Activated CD4-positive, alpha-beta memory T cell treated with anti-CD3 and anti-CD28 coated beads, Interleukin-2, amount 10 ng/mL, durations not matched to agents 7 days and 5 days (primary cell): ENCODE data around the gene PRRT1. TPM values are rescaled to one million over a fixed set of nuclear protein-coding genes. Genes with fewer than 3 reads are reported as not detected.
A peak's percentile ranks its signal among the peaks of the same experiment; 100 is the strongest.
"Not testable (repeated sequence)": the region's sequence is repeated elsewhere in the genome, so short reads cannot be mapped to it uniquely, and the experiment has no call there.

Experiments used
- CTCF ChIA-PET: fragments of 350-600 bp; sonication (Branson Sonifier 250); formaldehyde crosslinking; loops from one replicate; lab custom pipeline; 2021; ENCODE audit warnings: antibody characterized with exemption, inconsistent platforms; lab: Charles Lee
- POLR2A ChIA-PET: fragments of 350-600 bp; sonication (Branson Sonifier 250); formaldehyde crosslinking; loops from one replicate; lab custom pipeline; 2021; ENCODE audit warnings: antibody characterized with exemption; lab: Charles Lee
- DNase-seq: peaks from one replicate; pipeline ENCODE4 v3.0.0-alpha.2; 2020
- H3K27ac Mint-ChIP-seq: one replicate; pipeline ENCODE4 v1.8.0; 2021; ENCODE audit warnings: mild to moderate bottlenecking, mixed read lengths
- H3K27me3 Mint-ChIP-seq: one replicate; pipeline ENCODE4 v1.8.0; 2021; ENCODE audit warnings: mixed read lengths
- H3K36me3 Mint-ChIP-seq: one replicate; pipeline ENCODE4 v1.8.0; 2021; ENCODE audit warnings: low read depth, mixed read lengths
- H3K4me1 Mint-ChIP-seq: one replicate; pipeline ENCODE4 v1.8.0; 2021; ENCODE audit warnings: mixed read lengths
- H3K4me3 Mint-ChIP-seq: one replicate; pipeline ENCODE4 v1.8.0; 2021; ENCODE audit warnings: mild to moderate bottlenecking, mixed read lengths
- H3K9me3 Mint-ChIP-seq: one replicate; pipeline ENCODE4 v1.8.0; 2021; ENCODE audit warnings: mixed read lengths
- total RNA-seq, 2 experiments: library from RNA; stranded (reverse); gene quantifications; one replicate each; pipeline ENCODE4 v1.2.3, GENCODE V29; 2021

PRRT1 gene
- total RNA-seq, 2 experiments from 2014 or later: 0.13 to 0.28 TPM

GRCh38 chr6:32186151-32186840, 34.6 kb upstream of the PRRT1 start:
- H3K27ac Mint-ChIP-seq: peak overlapping the region; percentile 91
- POLR2A ChIA-PET: interaction anchor here (10.5 kb wide), 1 partner anchor 7 kb away, joined by 155 read pairs; the partner anchor contains the start of genes AGPAT1 and RNF5
- H3K4me3 Mint-ChIP-seq: peak overlapping the region; percentile 28
- peaks cover 41% of the 10 kb centered on the region for H3K4me1 Mint-ChIP-seq
- H3K36me3 Mint-ChIP-seq: peaks cover 70% of the 10 kb centered on the region
- CTCF ChIA-PET, H3K27me3 Mint-ChIP-seq, DNase-seq, H3K9me3 Mint-ChIP-seq: not testable (repeated sequence)

GRCh38 chr6:32185681-32186131, 34.0 kb upstream of the PRRT1 start:
- Mint-ChIP-seq H3K4me3 (peak overlapping the region; percentile 28), H3K27ac (peak overlapping the region; percentile 91), H3K36me3 (peaks cover 71% of the 10 kb centered on the region), H3K4me1 (peaks cover 43% of the 10 kb centered on the region)
- H3K9me3 Mint-ChIP-seq, CTCF ChIA-PET, H3K27me3 Mint-ChIP-seq: not testable (repeated sequence)
- DNase-seq: peak; percentile 73
- POLR2A ChIA-PET: interaction anchor here (10.5 kb wide), 1 partner anchor 6 kb away, joined by 155 read pairs; the partner anchor contains the start of genes AGPAT1 and RNF5

GRCh38 chr6:32184084-32184640, 32.4 kb upstream of the PRRT1 start, which contains the start of gene AGER:
Gene AGER (minus strand): TSS chr6:32184253. CDS start chr6:32184222, 31 bp downstream.
- ChIA-PET CTCF (no interaction called here), POLR2A (no interaction called here)
- H3K27me3 Mint-ChIP-seq: no peaks in the 10 kb centered on the region
- H3K4me3 Mint-ChIP-seq: no peak within 1 kb of the TSS
- DNase-seq: no peak
- H3K4me1 Mint-ChIP-seq: peaks cover 55% of the 10 kb centered on the region
- H3K9me3 Mint-ChIP-seq: no peaks in the 10 kb centered on the region
- peaks cover 72% of the 10 kb centered on the region for H3K36me3 Mint-ChIP-seq
- H3K27ac Mint-ChIP-seq: peak within 1 kb of the TSS; percentile 31

- no peak for DNase-seq
- CTCF ChIA-PET: no interaction called here
These were observed 31.8 kb upstream of the PRRT1 start for GRCh38 chr6:32183483-32184083.

GRCh38 chr6:32183030-32183429, 31.3 kb upstream of the PRRT1 start:
- Mint-ChIP-seq H3K27me3 (no peaks in the 10 kb centered on the region), H3K9me3 (no peaks in the 10 kb centered on the region), H3K27ac (peak overlapping the region; percentile 23), H3K4me3 (no peak overlapping the region), H3K36me3 (peaks cover 69% of the 10 kb centered on the region), H3K4me1 (peaks cover 52% of the 10 kb centered on the region)
- ChIA-PET CTCF (interaction anchor here (0.6 kb wide), 1 partner anchor 62 kb away, joined by 3 read pairs; no protein-coding TSS in a partner anchor), POLR2A (interaction anchor here (8.0 kb wide), 1 partner anchor 8 kb away, joined by 155 read pairs; the partner anchor contains the start of genes GPSM3 and PBX2)
- DNase-seq: no peak

More at GRCh38 chr6:32183483-32184083, 31.8 kb upstream of the PRRT1 start:
- peaks cover 72% of the 10 kb centered on the region for H3K36me3 Mint-ChIP-seq
- H3K4me3 Mint-ChIP-seq: no peak overlapping the region
- POLR2A ChIA-PET: interaction anchor here (8.0 kb wide), 1 partner anchor 8 kb away, joined by 155 read pairs; the partner anchor contains the start of genes GPSM3 and PBX2
- no peaks in the 10 kb centered on the region for H3K27me3 Mint-ChIP-seq
- H3K27ac Mint-ChIP-seq: no peak overlapping the region
- peaks cover 55% of the 10 kb centered on the region for H3K4me1 Mint-ChIP-seq
- no peaks in the 10 kb centered on the region for H3K9me3 Mint-ChIP-seq

- ChIA-PET POLR2A (interaction anchor here (8.0 kb wide), 1 partner anchor 9 kb away, joined by 155 read pairs; the partner anchor contains the start of genes GPSM3 and PBX2), CTCF (interaction anchor here (0.6 to 1.2 kb wide), 2 partner anchors 13 to 63 kb away, joined by 3 to 4 read pairs; no protein-coding TSS in a partner anchor)
- no peaks in the 10 kb centered on the region for H3K9me3 Mint-ChIP-seq
- DNase-seq: no peak
- H3K4me3 Mint-ChIP-seq: no peak overlapping the region
- peaks cover 65% of the 10 kb centered on the region for H3K36me3 Mint-ChIP-seq
- H3K4me1 Mint-ChIP-seq: peaks cover 48% of the 10 kb centered on the region
- H3K27ac Mint-ChIP-seq: peak overlapping the region; percentile 23
- H3K27me3 Mint-ChIP-seq: no peaks in the 10 kb centered on the region
These were observed 30.8 kb upstream of the PRRT1 start for GRCh38 chr6:32182555-32182981.

GRCh38 chr6:32181915-32182529, 30.3 kb upstream of the PRRT1 start:
- Mint-ChIP-seq H3K27me3 (no peaks in the 10 kb centered on the region), H3K27ac (no peak overlapping the region), H3K4me3 (no peak overlapping the region), H3K9me3 (no peaks in the 10 kb centered on the region), H3K36me3 (peaks cover 60% of the 10 kb centered on the region), H3K4me1 (peaks cover 48% of the 10 kb centered on the region)
- DNase-seq: no peak
- POLR2A ChIA-PET: interaction anchor here (8.0 kb wide), 1 partner anchor 9 kb away, joined by 155 read pairs; the partner anchor contains the start of genes GPSM3 and PBX2
- CTCF ChIA-PET: interaction anchor here (1.2 kb wide), 1 partner anchor 13 kb away, joined by 4 read pairs; no protein-coding TSS in a partner anchor

GRCh38 chr6:32181148-32181702, 29.5 kb upstream of the PRRT1 start:
- no peak for DNase-seq
- POLR2A ChIA-PET: interaction anchor here (8.0 kb wide), 1 partner anchor 10 kb away, joined by 155 read pairs; the partner anchor contains the start of genes GPSM3 and PBX2
- CTCF ChIA-PET: interaction anchor here (1.2 kb wide), 1 partner anchor 14 kb away, joined by 4 read pairs; no protein-coding TSS in a partner anchor
- H3K36me3 Mint-ChIP-seq: peaks cover 52% of the 10 kb centered on the region
- no peak overlapping the region for H3K4me3 Mint-ChIP-seq
- no peaks in the 10 kb centered on the region for H3K9me3 Mint-ChIP-seq
- H3K27me3 Mint-ChIP-seq: no peaks in the 10 kb centered on the region
- H3K27ac Mint-ChIP-seq: no peak overlapping the region
- peaks cover 48% of the 10 kb centered on the region for H3K4me1 Mint-ChIP-seq

- Mint-ChIP-seq H3K4me3 (peak overlapping the region; percentile 34), H3K9me3 (no peaks in the 10 kb centered on the region), H3K4me1 (peaks cover 46% of the 10 kb centered on the region), H3K27ac (peak overlapping the region; percentile 90), H3K36me3 (peaks cover 43% of the 10 kb centered on the region), H3K27me3 (no peaks in the 10 kb centered on the region)
- ChIA-PET CTCF (interaction anchor here (1.4 to 1.8 kb wide), 3 partner anchors 10 to 16 kb away, joined by 6 to 12 read pairs (median 8); partner anchors contain the start of genes GPSM3 and PBX2), POLR2A (interaction anchor here (1.4 to 8.0 kb wide), 3 partner anchors 11 to 665 kb away, joined by 3 to 155 read pairs (median 31); partner anchors contain the start of genes ATF6B, FKBPL, GPSM3 and PBX2)
- DNase-seq: no peak
These were observed 28.1 kb upstream of the PRRT1 start for GRCh38 chr6:32179766-32180405.

- Mint-ChIP-seq H3K27me3 (no peaks in the 10 kb centered on the region), H3K27ac (peak overlapping the region; percentile 90), H3K4me1 (peaks cover 54% of the 10 kb centered on the region), H3K9me3 (no peaks in the 10 kb centered on the region), H3K4me3 (peak overlapping the region; percentile 91), H3K36me3 (peaks cover 37% of the 10 kb centered on the region)
- DNase-seq: no peak
- POLR2A ChIA-PET: interaction anchor here (1.4 to 8.0 kb wide), 3 partner anchors 12 to 666 kb away, joined by 3 to 155 read pairs (median 31); partner anchors contain the start of genes ATF6B, FKBPL, GPSM3 and PBX2
- CTCF ChIA-PET: interaction anchor here (1.4 to 1.8 kb wide), 3 partner anchors 11 to 17 kb away, joined by 6 to 12 read pairs (median 8); partner anchors contain the start of genes GPSM3 and PBX2
These were observed 27.1 kb upstream of the PRRT1 start for GRCh38 chr6:32178547-32179440.
